HT-29 (cell line): Measurements from ENCODE around the gene EGLN2. TPM values are rescaled to one million over a fixed set of nuclear protein-coding genes. Genes with fewer than 3 reads are reported as not detected.
"Not testable (repeated sequence)": the region's sequence is repeated elsewhere in the genome, so short reads cannot be mapped to it uniquely, and the experiment has no call there.

ENCODE experiments used
- DNase-seq: peaks from one replicate; pipeline ENCODE4 v3.0.0-alpha.2; 2015; ENCODE audit warnings: low spot score
- total RNA-seq: library from RNA; depleted of rRNA; stranded (reverse); fragments of >200 nt; shearing (Covaris generic); gene quantifications from 2 replicates; pipeline ENCODE4 v1.2.3, GENCODE V29; 2014

EGLN2 gene
- total RNA-seq, 1 experiment from 2014 or later = 264 TPM

GRCh38 chr19:40815223-40815622, 16.2 kb downstream of the EGLN2 start:
- no peak for DNase-seq

GRCh38 chr19:40818480-40819399, 19.7 kb downstream of the EGLN2 start:
- peak; percentile 64 for DNase-seq

- peak; percentile 77 for DNase-seq
Measured at GRCh38 chr19:40819479-40820234, 20.7 kb downstream of the EGLN2 start.

- DNase-seq = no peak
Measured at GRCh38 chr19:40822161-40822560, 23.2 kb downstream of the EGLN2 start.

- not testable (repeated sequence) for DNase-seq
Measured at GRCh38 chr19:40822704-40823553, 23.9 kb downstream of the EGLN2 start.

- DNase-seq = not testable (repeated sequence)
Measured at GRCh38 chr19:40824916-40825315, 25.9 kb downstream of the EGLN2 start.

GRCh38 chr19:40825460-40826095, 26.6 kb downstream of the EGLN2 start:
- not testable (repeated sequence) for DNase-seq

GRCh38 chr19:40826312-40826698, 27.3 kb downstream of the EGLN2 start:
- not testable (repeated sequence) for DNase-seq

GRCh38 chr19:40826699-40827385, 27.9 kb downstream of the EGLN2 start:
- not testable (repeated sequence) for DNase-seq

- no peak for DNase-seq
Measured at GRCh38 chr19:40827386-40828247, 28.6 kb downstream of the EGLN2 start.

- DNase-seq = no peak
Measured at GRCh38 chr19:40829205-40829604, 30.2 kb downstream of the EGLN2 start.

- not testable (repeated sequence) for DNase-seq
Measured at GRCh38 chr19:40830741-40831140, 31.8 kb downstream of the EGLN2 start.

- DNase-seq = peak; percentile 45
Measured at GRCh38 chr19:40831502-40832430, 32.8 kb downstream of the EGLN2 start.

GRCh38 chr19:40832431-40832790, 33.4 kb downstream of the EGLN2 start:
- DNase-seq = not testable (repeated sequence)

- not testable (repeated sequence) for DNase-seq
Measured at GRCh38 chr19:40833728-40834533, 34.9 kb downstream of the EGLN2 start.

- DNase-seq = no peak
Measured at GRCh38 chr19:40836754-40837429, 37.9 kb downstream of the EGLN2 start.

- not testable (repeated sequence) for DNase-seq
Measured at GRCh38 chr19:40838477-40838876, 39.5 kb downstream of the EGLN2 start.
